H1 (cell line): ENCODE results near the gene ZBTB49. TPM values are rescaled to one million over a fixed set of nuclear protein-coding genes. Genes with fewer than 3 reads are reported as not detected.

Experiments used
- CTCF ChIA-PET: fragments of 300-600 bp; sonication (Branson Sonifier 250); formaldehyde crosslinking; loops from one replicate; lab custom pipeline; 2021; ENCODE audit not compliant: partially characterized antibody; lab: Charles Lee
- POLR2A ChIA-PET: fragments of 300-600 bp; sonication (Branson Sonifier 250); formaldehyde crosslinking; loops from one replicate; lab custom pipeline; 2021; ENCODE audit warnings: inconsistent platforms; ENCODE audit not compliant: partially characterized antibody; lab: Charles Lee
- DNase-seq, 2 experiments: peaks; one replicate each; pipeline versions ENCODE4 v3.0.0 to v3.0.0-alpha.2; 2010 to 2022; ENCODE audit warnings: low spot score in 2 of 2, low read depth in 1 of 2, mixed read lengths in 1 of 2
- FAIRE-seq: peaks from 2 replicates; lab custom pipeline; 2011; peaks lifted over from hg19 to GRCh38; lab: Jason Lieb, UNC
- H2AFZ ChIP-seq: 2 replicates; pipeline ENCODE4 v1.8.1; 2012; ENCODE audit warnings: low read length, inconsistent platforms
- H2AK5ac ChIP-seq: 2 replicates; pipeline ENCODE4 v1.6.1; 2013; ENCODE audit warnings: low read depth, low read length
- H2BK120ac ChIP-seq: replicated peaks from 2 replicates; pipeline ENCODE3; 2013; ENCODE audit warnings: low read depth, low read length, inconsistent platforms
- H2BK12ac ChIP-seq: 2 replicates; pipeline ENCODE4 v1.6.1; 2013; ENCODE audit warnings: low read depth, low read length
- H2BK15ac ChIP-seq: 2 replicates; pipeline ENCODE4 v1.6.1; 2013; ENCODE audit warnings: low read length
- H2BK20ac ChIP-seq: 2 replicates; pipeline ENCODE4 v1.6.1; 2013; ENCODE audit warnings: low read length
- H2BK5ac ChIP-seq: 2 replicates; pipeline ENCODE4 v1.6.1; 2013; ENCODE audit warnings: low read depth, low read length
- H3K14ac ChIP-seq: 2 replicates; pipeline ENCODE4 v1.6.1; 2013; ENCODE audit warnings: inconsistent platforms; ENCODE audit not compliant: insufficient read length
- H3K18ac ChIP-seq: 2 replicates; pipeline ENCODE4 v1.6.1; 2013; ENCODE audit warnings: low read length; ENCODE audit errors: extremely low read depth
- H3K23ac ChIP-seq: 2 replicates; pipeline ENCODE4 v1.6.1; 2013; ENCODE audit warnings: inconsistent platforms; ENCODE audit not compliant: insufficient read length
- H3K23me2 ChIP-seq: 2 replicates; pipeline ENCODE4 v1.6.1; 2013; ENCODE audit warnings: low read depth, low read length
- H3K27ac ChIP-seq: 2 replicates; pipeline ENCODE4 v1.6.1; 2011; ENCODE audit warnings: low read depth, low read length, inconsistent platforms
- H3K27me3 ChIP-seq, 4 experiments: replicated peaks in 1 of 4; 1 replicate in 1 of 4; 2 replicates in 3 of 4; pipeline versions ENCODE4 v1.6.1 to v1.8.1; 2011 to 2013; ENCODE audit warnings: low read length in 3 of 4, mild to moderate bottlenecking in 3 of 4, inconsistent platforms in 2 of 4, mixed read lengths in 2 of 4, moderate library complexity in 1 of 4; ENCODE audit not compliant: control insufficient read depth in 3 of 4, insufficient read depth in 3 of 4; ENCODE audit errors: extremely low read depth in 1 of 4
- H3K36me3 ChIP-seq, 4 experiments: 2 replicates each; pipeline versions ENCODE4 v1.6.1 to v1.8.1; 2011 to 2013; ENCODE audit warnings: mild to moderate bottlenecking in 4 of 4, low read length in 3 of 4, moderate library complexity in 2 of 4, control low read depth in 1 of 4, inconsistent platforms in 1 of 4; ENCODE audit not compliant: insufficient read depth in 4 of 4, control insufficient read depth in 2 of 4
- H3K4ac ChIP-seq: replicated peaks from 2 replicates; pipeline ENCODE3; 2013; ENCODE audit warnings: low read length, low read depth, mixed read lengths, inconsistent platforms; ENCODE audit not compliant: insufficient read length
- H3K4me1 ChIP-seq, 4 experiments: replicated peaks in 1 of 4; 1 replicate in 1 of 4; 2 replicates in 3 of 4; pipeline versions ENCODE4 v1.6.1 to v1.8.1; 2011 to 2013; ENCODE audit warnings: low read length in 3 of 4, inconsistent platforms in 2 of 4, mixed read lengths in 1 of 4; ENCODE audit not compliant: insufficient read depth in 4 of 4, control insufficient read depth in 3 of 4
- H3K4me2 ChIP-seq, 2 experiments: 2 replicates each; pipeline versions ENCODE4 v1.6.1 to v1.8.1; 2011 to 2013; ENCODE audit warnings: low read depth in 2 of 2, low read length in 2 of 2, control low read depth in 1 of 2, inconsistent platforms in 1 of 2, mild to moderate bottlenecking in 1 of 2; ENCODE audit not compliant: insufficient read depth in 1 of 2
- H3K4me3 ChIP-seq, 4 experiments: fragments of 200-600, 300-600 bp in 1 of 4; sonication (generic), shearing (Covaris generic), sonication (Bioruptor Twin) in 1 of 4; 2 replicates each; pipeline versions ENCODE4 v1.5.1 to v1.8.1; 2011 to 2016; ENCODE audit warnings: low read length in 4 of 4, low read depth in 3 of 4, control low read depth in 2 of 4, inconsistent platforms in 2 of 4, mild to moderate bottlenecking in 2 of 4, mixed read lengths in 1 of 4, moderate library complexity in 1 of 4; ENCODE audit not compliant: insufficient read depth in 2 of 4; ENCODE audit errors: extremely low read depth in 1 of 4
- H3K56ac ChIP-seq: replicated peaks from 2 replicates; pipeline ENCODE3; 2013; ENCODE audit warnings: low read depth, mild to moderate bottlenecking, mixed read lengths, low read length, inconsistent platforms; ENCODE audit not compliant: insufficient read length
- H3K79me1 ChIP-seq: 2 replicates; pipeline ENCODE4 v1.6.1; 2013; ENCODE audit warnings: low read depth, low read length, control low read depth
- H3K79me2 ChIP-seq, 2 experiments: 2 replicates each; pipeline versions ENCODE4 v1.6.1 to v1.8.1; 2012 to 2013; ENCODE audit warnings: low read length in 2 of 2, mild to moderate bottlenecking in 2 of 2, inconsistent platforms in 1 of 2; ENCODE audit not compliant: insufficient read depth in 2 of 2, control insufficient read depth in 1 of 2
- H3K9ac ChIP-seq, 4 experiments: replicated peaks in 1 of 4; 1 replicate in 1 of 4; 2 replicates in 3 of 4; pipeline versions ENCODE4 v1.6.1 to v1.8.1; 2011 to 2013; ENCODE audit warnings: low read depth in 3 of 4, low read length in 3 of 4, control low read depth in 2 of 4, mild to moderate bottlenecking in 2 of 4, moderate library complexity in 2 of 4, inconsistent platforms in 1 of 4; ENCODE audit errors: extremely low read depth in 1 of 4
- H3K9me3 ChIP-seq, 2 experiments: 2 replicates each; pipeline versions ENCODE4 v1.6.1 to v1.8.1; 2012 to 2013; ENCODE audit warnings: mild to moderate bottlenecking in 2 of 2, moderate library complexity in 2 of 2, control low read depth in 1 of 2, inconsistent platforms in 1 of 2, low read depth in 1 of 2, low read length in 1 of 2, mixed read lengths in 1 of 2; ENCODE audit not compliant: insufficient read depth in 2 of 2
- H4K20me1 ChIP-seq, 2 experiments: replicated peaks in 1 of 2; 2 replicates each; pipeline versions ENCODE3 to v1.8.1; 2011 to 2013; ENCODE audit warnings: inconsistent platforms in 2 of 2, low read length in 2 of 2, mild to moderate bottlenecking in 1 of 2; ENCODE audit not compliant: insufficient read depth in 2 of 2, control insufficient read depth in 1 of 2
- H4K5ac ChIP-seq: 2 replicates; pipeline ENCODE4 v1.6.1; 2013; ENCODE audit warnings: low read length, low read depth, mixed read lengths, inconsistent platforms; ENCODE audit not compliant: insufficient read length
- H4K8ac ChIP-seq: 2 replicates; pipeline ENCODE4 v1.8.0; 2013; ENCODE audit warnings: mild to moderate bottlenecking, moderate library complexity, low read length, inconsistent platforms; ENCODE audit not compliant: insufficient read depth; ENCODE audit errors: extremely low read depth
- H4K91ac ChIP-seq: replicated peaks from 2 replicates; pipeline ENCODE3; 2013; ENCODE audit warnings: low read length, mixed read lengths, inconsistent platforms; ENCODE audit not compliant: insufficient read length
- CREB1 ChIP-seq: IDR thresholded peaks from 2 replicates; pipeline ENCODE4 v1.6.1; 2012; ENCODE audit warnings: inconsistent platforms
- GTF2F1 ChIP-seq: IDR thresholded peaks from 2 replicates; pipeline ENCODE4 v1.6.1; 2012; ENCODE audit warnings: low read depth, low read length, improper control_type of control experiment, borderline replicate concordance
- NRF1 ChIP-seq: IDR thresholded peaks from 2 replicates; pipeline ENCODE4 v1.6.1; 2011; ENCODE audit warnings: mild to moderate bottlenecking, low read depth, low read length, improper control_type of control experiment
- RBBP5 ChIP-seq: IDR thresholded peaks from 2 replicates; pipeline ENCODE4 v1.7.1; 2012; ENCODE audit warnings: low read depth, mild to moderate bottlenecking, inconsistent platforms, low read length, moderate library complexity, borderline replicate concordance
- SAP30 ChIP-seq: fragments of 300-600 bp; sonication (generic); IDR thresholded peaks from 2 replicates; pipeline ENCODE4 v1.7.1; 2012; ENCODE audit warnings: low read length, moderate library complexity, mild to moderate bottlenecking, inconsistent platforms; ENCODE audit not compliant: insufficient read depth, insufficient replicate concordance
- TBP ChIP-seq: IDR thresholded peaks from 2 replicates; pipeline ENCODE4 v1.6.1; 2011; ENCODE audit warnings: low read depth, low read length, improper control_type of control experiment
- TEAD4 ChIP-seq: IDR thresholded peaks from 2 replicates; pipeline ENCODE4 v1.6.1; 2012; ENCODE audit warnings: low read depth, low read length, inconsistent platforms, mixed read lengths
- ZNF274 ChIP-seq: IDR thresholded peaks from 2 replicates; pipeline ENCODE4 v1.7.0; 2012; ENCODE audit warnings: low read length, borderline replicate concordance; ENCODE audit errors: extremely low read depth
- WGBS, 2 experiments: shearing (Covaris generic) in 1 of 2; methylation state at CpG; one replicate each; pipeline versions ENCODE4 v1.1.6 to v1.1.7; 2013 to 2015; ENCODE audit warnings: low lambda C conversion rate in 2 of 2, mixed read lengths in 2 of 2, inconsistent platforms in 1 of 2, low coverage in 1 of 2, missing lambda C conversion rate in 1 of 2; ENCODE audit not compliant: insufficient replicate concordance in 2 of 2, insufficient coverage in 1 of 2, insufficient read length in 1 of 2; ENCODE audit errors: extremely low coverage in 1 of 2, missing lambda C conversion rate in 1 of 2; 5-methylcytosine and 5-hydroxymethylcytosine counted together
- polyA plus RNA-seq, 7 experiments: library from polyadenylated mRNA; depleted of rRNA in 3 of 7; stranded (reverse) in 5 of 7; unstranded in 2 of 7; fragments of >200 nt in 5 of 7; fragments of 200-250 nt in 2 of 7; gene quantifications; 1 replicate in 5 of 7; 2 replicates in 1 of 7; 4 replicates in 1 of 7; pipeline versions ENCODE4 v1.2.1 to v1.2.3, GENCODE V29; 2011 to 2013; ENCODE audit warnings: missing spikeins in 2 of 7, mixed read lengths in 2 of 7
- total RNA-seq: library from RNA; stranded (reverse); fragmentation: NEBNext Ultra II Directional; extraction: Animal tissue kit (Norgen Biotek cat#: 25700); gene quantifications from 2 replicates; pipeline ENCODE4 v1.2.1, GENCODE V29; 2021
- TF ChIP-seq, protein P1 (sequence below): IDR thresholded peaks from 2 replicates; pipeline ENCODE4 v1.6.1; 2012; ENCODE audit warnings: inconsistent platforms
- TF ChIP-seq, protein P2 (sequence below): IDR thresholded peaks from 2 replicates; pipeline ENCODE4 v1.6.1; 2011; ENCODE audit warnings: low read length, improper control_type of control experiment
- TF ChIP-seq, protein P3 (sequence below): IDR thresholded peaks from 2 replicates; pipeline ENCODE4 v1.6.1; 2012; ENCODE audit warnings: low read length, inconsistent platforms

ZBTB49 gene
- total and polyA plus RNA-seq, 2 of the 8 experiments (the other 6 are each of a cell fraction or from before 2014, with no cell fraction given): 4.2 to 6.8 TPM

DNA sequence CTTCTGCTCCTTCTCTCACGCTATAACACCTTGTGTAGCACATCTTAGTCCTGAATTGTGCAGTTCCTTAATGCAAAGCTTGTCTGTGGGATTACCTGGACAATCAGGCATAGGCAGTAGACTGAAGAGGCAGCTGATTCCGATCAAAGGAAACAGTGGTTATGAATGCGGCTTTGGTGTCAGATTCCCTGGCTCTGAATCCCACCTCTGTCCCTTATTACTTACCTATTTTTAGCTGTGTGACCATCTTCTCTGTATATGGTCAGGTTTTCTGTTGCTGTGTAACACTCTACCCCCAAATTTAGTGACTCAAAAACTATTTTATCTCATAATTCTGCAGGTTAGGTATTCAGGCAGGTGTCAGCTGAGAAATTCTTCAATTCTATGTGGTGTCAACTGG lies 3.2 kb downstream of the ZBTB49 start:
- Histone ChIP-seq H3K56ac (no peak overlapping the region), H3K27me3 (no peaks in the 10 kb centered on the region), H3K4ac (no peak overlapping the region), H2AFZ (no peak overlapping the region), H3K79me2 (peaks cover 14 to 60% of the 10 kb centered on the region in 2 experiments), H2AK5ac (no peak overlapping the region), H3K36me3 (peaks cover 0 to 4% (median 0%) of the 10 kb centered on the region in 4 experiments; a peak in 2 of 8 replicates), H3K23me2 (peaks cover 16% of the 10 kb centered on the region), H3K9me3 (no peaks in the 10 kb centered on the region), H3K23ac (no peak overlapping the region), H3K18ac (no peak overlapping the region), H3K79me1 (peaks cover 16% of the 10 kb centered on the region), H2BK20ac (no peak overlapping the region), H2BK5ac (no peak overlapping the region), H3K27ac (no peak overlapping the region), H2BK15ac (no peak overlapping the region), H4K5ac (no peak overlapping the region), H3K4me1 (peaks cover 0 to 15% (median 4%) of the 10 kb centered on the region in 4 experiments; a peak in 4 of 7 replicates), H3K9ac (no peak overlapping the region), H2BK120ac (no peak overlapping the region), H2BK12ac (no peak overlapping the region), H3K14ac (no peak overlapping the region), H3K4me3 (no peak overlapping the region), H4K91ac (no peak overlapping the region), H4K8ac (no peak overlapping the region), H3K4me2 (no peak overlapping the region), H4K20me1 (peaks cover 0 to 16% of the 10 kb centered on the region in 2 experiments)
- TF ChIP-seq SAP30 (no peak), TEAD4 (no peak), CREB1 (no peak), NRF1 (no peak), TBP (no peak), GTF2F1 (no peak), RBBP5 (no peak), ZNF274 (no peak)
- TF ChIP-seq, protein P1, sequence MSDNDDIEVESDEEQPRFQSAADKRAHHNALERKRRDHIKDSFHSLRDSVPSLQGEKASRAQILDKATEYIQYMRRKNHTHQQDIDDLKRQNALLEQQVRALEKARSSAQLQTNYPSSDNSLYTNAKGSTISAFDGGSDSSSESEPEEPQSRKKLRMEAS: no peak
- TF ChIP-seq, protein P2, sequence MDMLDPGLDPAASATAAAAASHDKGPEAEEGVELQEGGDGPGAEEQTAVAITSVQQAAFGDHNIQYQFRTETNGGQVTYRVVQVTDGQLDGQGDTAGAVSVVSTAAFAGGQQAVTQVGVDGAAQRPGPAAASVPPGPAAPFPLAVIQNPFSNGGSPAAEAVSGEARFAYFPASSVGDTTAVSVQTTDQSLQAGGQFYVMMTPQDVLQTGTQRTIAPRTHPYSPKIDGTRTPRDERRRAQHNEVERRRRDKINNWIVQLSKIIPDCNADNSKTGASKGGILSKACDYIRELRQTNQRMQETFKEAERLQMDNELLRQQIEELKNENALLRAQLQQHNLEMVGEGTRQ: no peak
- TF ChIP-seq, protein P3, sequence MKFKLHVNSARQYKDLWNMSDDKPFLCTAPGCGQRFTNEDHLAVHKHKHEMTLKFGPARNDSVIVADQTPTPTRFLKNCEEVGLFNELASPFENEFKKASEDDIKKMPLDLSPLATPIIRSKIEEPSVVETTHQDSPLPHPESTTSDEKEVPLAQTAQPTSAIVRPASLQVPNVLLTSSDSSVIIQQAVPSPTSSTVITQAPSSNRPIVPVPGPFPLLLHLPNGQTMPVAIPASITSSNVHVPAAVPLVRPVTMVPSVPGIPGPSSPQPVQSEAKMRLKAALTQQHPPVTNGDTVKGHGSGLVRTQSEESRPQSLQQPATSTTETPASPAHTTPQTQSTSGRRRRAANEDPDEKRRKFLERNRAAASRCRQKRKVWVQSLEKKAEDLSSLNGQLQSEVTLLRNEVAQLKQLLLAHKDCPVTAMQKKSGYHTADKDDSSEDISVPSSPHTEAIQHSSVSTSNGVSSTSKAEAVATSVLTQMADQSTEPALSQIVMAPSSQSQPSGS: no peak
- 86% methylated on average over 3 of the region's 3 CpGs; no CpG with 5 or more reads in 1 of the 2 experiments for WGBS, 2 experiments
- FAIRE-seq (no peak), DNase-seq (no peak)
- ChIA-PET POLR2A (no interaction called here), CTCF (interaction anchor here (0.6 to 1.0 kb wide), 3 partner anchors 43 to 47 kb away, joined by 3 to 4 read pairs (median 3); no protein-coding TSS in a partner anchor)
